SH-SY5Y (cell line): ENCODE results near the gene MGME1.

Source experiments
- GATA2 ChIP-seq: IDR thresholded peaks from 2 replicates; pipeline ENCODE4 v1.6.1; 2011; ENCODE audit warnings: mild to moderate bottlenecking, low read depth, low read length
- GATA3 ChIP-seq: IDR thresholded peaks from 2 replicates; pipeline ENCODE4 v1.6.1; 2011; ENCODE audit warnings: low read depth, mild to moderate bottlenecking, low read length, moderate library complexity

MGME1 gene, protein sequence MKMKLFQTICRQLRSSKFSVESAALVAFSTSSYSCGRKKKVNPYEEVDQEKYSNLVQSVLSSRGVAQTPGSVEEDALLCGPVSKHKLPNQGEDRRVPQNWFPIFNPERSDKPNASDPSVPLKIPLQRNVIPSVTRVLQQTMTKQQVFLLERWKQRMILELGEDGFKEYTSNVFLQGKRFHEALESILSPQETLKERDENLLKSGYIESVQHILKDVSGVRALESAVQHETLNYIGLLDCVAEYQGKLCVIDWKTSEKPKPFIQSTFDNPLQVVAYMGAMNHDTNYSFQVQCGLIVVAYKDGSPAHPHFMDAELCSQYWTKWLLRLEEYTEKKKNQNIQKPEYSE

DNA sequence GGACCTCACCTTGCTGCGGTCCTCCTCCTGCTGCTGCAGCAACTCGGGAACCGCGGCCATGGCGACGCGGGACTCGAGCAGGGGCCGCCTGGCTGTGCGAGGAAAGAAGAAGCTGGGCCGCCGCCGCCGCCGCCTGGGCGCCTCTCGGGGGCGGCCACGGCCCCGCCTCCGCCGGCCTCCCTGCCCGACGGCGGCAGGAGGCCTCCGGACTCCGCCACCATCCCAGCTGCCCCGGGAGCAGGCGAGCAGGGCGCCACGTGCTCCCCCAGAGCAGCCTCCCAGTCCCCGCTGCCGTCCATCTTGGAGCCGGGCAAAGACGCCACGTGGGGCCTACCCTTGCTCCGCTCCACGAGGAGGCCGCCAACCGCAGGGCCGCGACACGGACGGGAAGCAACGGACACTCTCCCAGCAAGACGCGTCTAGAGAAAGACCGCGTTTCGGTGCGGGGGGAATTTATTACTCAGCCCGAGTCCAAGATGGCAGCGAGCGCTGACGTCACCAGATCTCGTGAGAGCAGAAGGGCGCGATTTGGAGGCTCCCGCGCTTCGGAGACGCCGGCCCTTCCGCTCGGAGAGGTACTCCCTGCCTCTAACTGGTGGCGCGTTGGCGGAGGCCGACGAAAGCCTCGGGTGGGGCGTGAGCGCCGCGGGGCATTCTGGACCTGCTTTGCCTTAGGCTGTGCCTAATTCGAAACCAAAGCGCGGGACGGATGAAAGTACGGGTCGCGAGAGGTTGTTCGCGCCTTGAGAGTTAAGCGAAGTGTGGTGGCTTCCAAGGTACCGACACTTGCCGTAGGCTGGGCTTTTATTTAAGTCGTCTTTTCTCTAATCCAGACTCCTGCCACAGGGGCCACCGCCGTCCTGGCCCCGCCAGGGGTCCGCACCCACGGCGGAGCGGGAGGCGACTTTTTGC is at the start of gene MGME1, which contains the start of gene SNX5:
MGME1 (plus strand) TSS at position 653 of the 912 bp plus-strand sequence. CDS start 842 bp downstream, outside the sequence.
SNX5 (minus strand) TSS at position 429 of the 912 bp plus-strand sequence; CDS start at position 60, 369 bp downstream.
- no peak for TF ChIP-seq GATA2
- TF ChIP-seq GATA3, result no peak

DNA sequence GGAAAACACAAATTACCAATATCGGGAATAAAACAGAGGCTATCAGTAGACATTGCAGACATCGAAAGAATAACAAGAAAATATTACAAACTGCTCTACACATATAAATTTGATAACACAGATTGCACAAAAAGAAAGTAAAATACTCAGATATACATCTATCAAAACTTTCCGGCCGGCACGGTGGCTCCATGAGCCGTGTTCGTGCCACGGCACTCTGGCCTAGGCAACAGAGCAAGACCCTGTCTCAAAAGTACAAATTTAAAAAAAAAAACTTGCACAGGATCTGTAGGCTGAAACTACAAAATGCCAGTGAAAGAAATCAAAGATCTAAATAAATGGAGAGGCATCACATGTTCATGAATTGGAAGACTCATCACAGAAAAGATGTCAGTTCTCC is 49.7 kb upstream of the MGME1 start:
- TF ChIP-seq GATA2 (no peak), GATA3 (no peak)

DNA sequence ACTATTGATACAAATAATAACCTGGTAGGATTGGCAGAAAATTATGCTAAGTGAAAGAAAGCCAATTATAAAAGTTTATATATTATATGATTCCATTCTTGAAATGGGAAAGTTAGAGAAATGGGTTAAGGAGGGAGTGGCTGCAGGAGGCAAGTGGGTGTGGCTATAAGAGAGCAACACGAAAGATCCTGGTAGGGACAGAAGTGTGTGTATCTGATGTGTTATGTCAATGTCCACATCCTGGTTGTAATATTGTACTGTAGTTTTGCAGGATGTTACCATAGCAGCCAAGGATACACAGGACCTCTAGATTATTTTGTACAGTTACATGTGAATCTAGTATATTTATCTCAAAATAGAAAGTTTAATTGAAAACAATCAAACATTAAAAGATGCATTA is 47.0 kb upstream of the MGME1 start:
- TF ChIP-seq GATA3, result no peak

DNA sequence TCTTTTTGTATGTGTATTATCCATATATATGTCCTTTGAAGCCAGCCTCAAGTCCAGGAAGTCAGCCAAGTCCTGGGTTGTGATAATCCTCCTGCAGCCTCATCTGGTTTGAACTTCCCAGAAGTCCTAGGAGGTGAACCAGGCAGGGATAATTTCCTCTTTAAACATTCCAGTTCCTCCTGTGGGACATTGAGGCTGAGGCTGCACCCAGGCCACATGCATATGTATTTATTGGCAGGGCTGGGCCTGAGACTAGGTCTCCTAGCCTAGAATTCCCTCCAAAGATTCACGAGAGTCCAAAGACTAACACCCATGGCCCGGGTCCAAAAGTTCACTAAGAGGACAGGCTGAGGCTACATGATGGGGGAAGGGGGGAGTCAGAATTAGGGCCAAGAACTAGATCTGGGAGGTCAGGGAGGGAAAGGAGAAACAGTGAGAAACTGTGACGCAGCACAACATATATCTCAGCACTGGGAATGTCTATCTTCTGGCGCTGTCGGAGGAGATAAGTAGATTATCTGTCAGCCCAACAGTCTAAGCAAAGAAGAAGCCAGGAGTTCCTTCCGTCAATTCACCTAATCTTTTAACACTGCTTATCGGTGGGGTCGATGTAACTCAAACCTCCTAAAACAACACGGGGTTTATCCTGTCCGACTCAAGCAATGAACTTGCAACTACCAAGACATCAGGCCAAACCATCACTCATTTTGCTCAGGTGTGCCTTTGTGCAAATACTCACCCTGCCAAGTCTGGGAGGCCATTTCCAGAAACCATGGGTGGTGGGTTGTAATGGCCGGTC is 43.5 kb upstream of the MGME1 start:
- TF ChIP-seq GATA3, result no peak
- TF ChIP-seq GATA2, result no peak

DNA sequence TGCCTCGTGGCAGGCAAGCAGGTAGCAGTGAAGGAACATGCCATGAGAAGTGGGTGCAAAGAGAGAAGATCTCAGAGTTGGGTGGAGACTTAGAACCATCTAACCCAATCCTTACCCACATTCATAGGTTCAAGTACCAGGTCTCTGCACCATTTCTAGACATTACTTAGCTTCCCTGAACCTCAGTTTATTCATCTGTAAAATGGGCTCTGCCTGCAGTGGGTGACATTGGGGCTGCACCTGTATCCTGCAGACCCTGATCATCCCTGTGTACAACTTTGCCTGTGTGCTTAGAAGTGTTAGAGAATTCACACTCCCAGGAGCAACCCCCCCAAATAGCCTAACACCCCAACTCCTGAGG is 42.9 kb upstream of the MGME1 start:
- TF ChIP-seq GATA3, result no peak
- TF ChIP-seq GATA2, result no peak

DNA sequence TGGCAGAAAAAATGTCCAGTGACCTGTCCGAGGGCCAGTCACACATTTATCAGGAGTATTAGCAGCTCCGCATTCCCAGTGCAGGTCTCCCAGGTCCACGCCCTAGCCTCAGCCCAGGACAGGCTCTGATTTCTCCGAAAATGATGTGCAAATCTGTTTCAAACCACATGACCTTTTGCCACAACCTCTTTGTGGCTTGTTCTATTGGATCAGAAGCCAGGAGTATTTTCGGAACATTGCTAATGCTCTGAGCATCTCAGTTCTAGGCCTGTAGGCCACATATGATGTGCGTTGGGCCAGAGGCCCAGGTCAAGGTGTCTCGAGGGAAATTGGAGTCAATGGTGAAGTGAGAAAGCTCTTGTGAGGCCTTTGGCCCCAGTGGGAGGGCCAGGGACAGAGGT is 40.6 kb upstream of the MGME1 start:
- TF ChIP-seq GATA2, result no peak
- TF ChIP-seq GATA3, result no peak

DNA sequence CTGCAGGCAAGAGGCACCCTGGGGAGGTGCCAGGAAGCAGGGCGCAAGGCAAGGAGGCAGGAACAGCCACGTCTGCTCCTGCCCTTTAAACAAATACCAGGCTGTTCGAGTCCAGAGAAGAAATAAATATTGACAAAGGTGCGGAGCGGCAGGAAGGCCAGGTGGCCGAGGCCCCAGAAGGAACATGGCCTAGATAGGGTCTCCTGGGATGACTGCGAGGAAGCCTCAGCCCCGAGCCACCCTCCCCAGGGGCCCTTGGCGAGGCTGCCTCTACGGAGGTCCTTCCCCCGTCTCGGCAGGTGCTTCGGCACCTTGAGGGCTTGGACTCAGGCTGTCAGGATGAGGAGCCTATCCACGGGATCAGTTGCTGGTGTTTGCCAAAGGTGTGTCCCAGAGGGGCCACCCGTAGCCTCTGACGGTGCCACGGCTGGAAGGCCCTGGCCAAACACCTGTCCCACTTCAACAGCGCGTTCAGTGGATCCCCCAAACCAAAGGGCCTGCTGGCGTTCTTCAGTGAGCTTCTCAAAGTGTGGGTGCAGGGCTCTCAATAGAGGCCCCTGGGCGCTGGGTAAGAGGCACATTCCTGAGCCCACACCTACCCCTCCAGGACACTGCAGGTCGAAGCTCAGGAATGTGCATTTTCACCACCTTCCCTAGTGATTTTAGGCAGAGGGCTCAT is 40.0 kb upstream of the MGME1 start:
- TF ChIP-seq GATA3, result no peak
- no peak for TF ChIP-seq GATA2

DNA sequence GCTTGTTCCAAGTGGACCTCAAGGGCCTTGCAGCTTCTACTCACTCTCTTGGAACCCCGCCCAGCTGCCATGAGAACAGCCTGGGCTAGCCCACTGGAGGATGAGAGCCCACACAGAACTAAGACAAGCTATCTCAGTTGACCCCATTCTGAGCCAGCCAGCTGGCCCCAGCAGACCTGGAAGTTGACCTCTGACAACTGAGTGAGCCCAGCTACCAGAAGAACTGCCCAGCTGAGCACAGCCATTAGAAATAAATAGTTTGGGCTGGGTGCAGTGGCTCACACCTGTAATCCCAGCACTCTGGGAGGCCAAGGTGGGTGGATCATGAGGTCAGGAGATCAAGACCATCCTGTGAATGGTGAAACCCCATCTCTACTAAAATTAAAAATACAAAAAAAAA is 37.3 kb upstream of the MGME1 start:
- TF ChIP-seq GATA3 (no peak), GATA2 (no peak)

DNA sequence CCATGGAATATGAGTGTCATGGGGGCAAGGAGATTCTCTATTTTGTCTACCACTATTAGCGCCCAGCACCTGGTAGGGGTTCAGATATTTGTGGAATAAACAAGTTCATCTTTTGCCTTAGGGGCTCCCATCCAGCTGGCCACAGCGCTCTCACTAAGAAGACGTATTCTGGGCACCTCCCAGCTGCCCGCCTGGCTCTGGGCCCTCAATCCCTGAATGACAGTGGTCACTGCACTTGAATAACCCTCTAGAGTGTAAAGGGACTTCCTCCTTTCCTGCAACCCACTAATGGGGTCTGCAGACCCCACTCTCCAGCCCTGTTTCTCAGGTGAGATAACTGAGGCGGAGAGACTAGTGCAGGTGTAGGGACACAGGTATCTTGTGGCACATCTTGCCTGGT is 36.4 kb upstream of the MGME1 start:
- TF ChIP-seq GATA3 (no peak), GATA2 (no peak)

DNA sequence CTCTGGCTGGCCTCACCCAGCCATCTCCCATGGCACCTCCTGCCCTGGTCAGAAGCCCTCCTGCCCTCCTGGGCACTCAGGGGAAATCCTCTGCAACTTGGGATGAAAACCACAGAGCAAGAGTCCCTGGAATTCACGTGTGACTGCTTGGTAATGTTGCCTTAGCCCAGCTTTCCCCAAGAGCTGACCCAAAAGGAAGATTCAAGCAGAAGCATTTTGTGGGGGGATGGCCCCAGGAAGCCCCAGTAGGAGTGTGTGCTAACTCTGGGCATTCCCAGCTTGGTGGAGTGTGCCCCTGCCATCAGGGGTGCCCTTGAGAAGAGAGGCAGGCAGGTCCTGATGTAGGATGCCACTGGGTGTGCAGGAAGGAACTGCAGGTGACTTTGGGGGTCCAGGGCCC is 35.7 kb upstream of the MGME1 start:
- TF ChIP-seq GATA2 (no peak), GATA3 (no peak)

DNA sequence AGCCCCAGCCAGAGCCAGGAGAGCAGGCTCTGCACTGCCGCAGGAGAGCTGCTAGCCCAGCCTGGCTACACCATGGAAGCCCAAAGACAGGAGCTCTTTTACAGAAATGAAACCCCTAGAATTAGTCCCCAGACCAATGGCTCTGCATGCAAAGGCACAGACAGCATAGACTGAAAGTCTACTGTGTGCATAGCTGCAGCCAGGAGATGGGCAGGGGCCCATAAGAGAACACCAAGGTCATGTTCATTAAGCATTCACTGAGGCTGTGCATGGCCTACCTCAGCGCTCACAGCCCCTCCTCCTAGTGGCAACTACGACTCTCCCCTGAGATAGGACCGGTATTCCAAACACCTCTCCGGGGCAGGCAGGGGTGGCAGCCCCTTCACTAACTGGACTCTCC is 35.1 kb upstream of the MGME1 start:
- TF ChIP-seq GATA3 (no peak), GATA2 (no peak)

DNA sequence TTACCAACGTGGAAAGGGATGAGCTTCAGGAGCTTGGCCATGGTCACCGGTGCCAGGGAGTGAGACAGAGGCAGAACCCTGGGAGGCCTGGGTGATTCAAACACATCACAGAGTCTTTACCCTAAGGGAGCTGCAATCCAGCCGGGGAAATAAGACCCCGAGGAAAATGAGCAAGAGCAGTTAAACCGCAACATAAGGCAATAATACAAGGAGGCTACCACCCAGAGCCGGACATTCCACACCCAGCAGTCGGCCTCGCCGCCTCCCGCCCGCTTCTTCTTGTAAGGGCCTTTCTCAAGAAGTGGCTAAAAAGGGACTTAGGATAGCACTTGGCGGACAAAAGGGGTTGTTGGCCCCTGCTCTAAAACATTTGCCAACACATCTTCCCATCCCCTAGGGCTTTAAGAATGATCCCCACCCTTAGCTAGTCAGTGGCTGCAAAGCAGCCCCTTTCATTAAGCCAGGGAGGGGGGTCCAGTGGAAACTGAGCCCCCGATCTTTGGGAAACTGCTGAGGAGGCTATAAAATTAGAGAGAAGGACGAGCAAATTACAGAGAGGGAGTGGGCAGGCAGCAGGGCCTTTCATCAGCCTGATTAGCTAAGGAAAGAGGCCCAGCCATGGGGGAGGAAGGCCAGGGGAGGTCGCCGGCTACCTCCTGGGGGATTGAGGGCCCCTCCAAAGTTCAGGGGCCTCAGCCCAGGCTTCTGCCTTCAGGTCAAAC is 34.5 kb upstream of the MGME1 start:
- no peak for TF ChIP-seq GATA3
- no peak for TF ChIP-seq GATA2

DNA sequence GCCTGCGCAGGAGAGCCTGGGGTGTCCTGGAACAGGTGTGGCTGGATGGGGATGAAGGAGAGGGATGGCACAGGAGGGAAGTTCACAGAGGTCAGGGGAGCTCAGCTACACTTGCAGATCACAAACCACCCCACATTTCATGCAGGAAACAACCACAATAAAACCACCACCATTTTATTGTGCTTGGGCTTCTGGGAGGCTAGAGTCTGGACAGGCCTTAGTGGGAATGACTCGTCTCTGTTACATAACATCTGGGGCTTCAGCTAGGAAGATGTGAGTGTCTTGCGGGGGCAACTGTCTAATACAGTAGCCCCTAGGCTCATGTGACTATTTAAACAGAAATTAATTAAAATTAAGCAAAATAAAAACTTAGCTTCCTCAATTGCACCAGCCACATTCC is 33.6 kb upstream of the MGME1 start:
- TF ChIP-seq GATA2, result no peak
- no peak for TF ChIP-seq GATA3

DNA sequence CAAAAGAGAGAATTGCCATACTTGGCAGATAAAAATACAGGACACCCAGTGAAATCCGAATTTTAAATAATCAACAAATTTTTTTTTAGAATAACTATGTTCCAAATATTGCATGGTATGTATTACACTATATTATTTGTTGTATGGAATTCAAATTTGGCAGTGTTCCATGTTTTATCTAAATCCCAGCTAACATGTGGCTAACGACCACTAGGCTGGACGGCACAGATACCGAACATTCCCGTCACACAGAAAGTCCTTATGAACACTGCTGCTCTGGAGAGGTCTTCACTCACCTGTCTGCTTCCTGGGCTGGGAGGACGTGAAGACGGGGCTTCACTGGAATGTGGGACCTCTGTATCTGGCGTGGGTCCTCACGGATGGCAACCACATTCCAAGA is 33.1 kb upstream of the MGME1 start:
- TF ChIP-seq GATA2, result no peak
- no peak for TF ChIP-seq GATA3
